SH-SY5Y (cell line): ENCODE data around the gene UCHL1.

ENCODE experiments used
- GATA2 ChIP-seq: IDR thresholded peaks from 2 replicates; pipeline ENCODE4 v1.6.1; 2011; ENCODE audit warnings: mild to moderate bottlenecking, low read depth, low read length
- GATA3 ChIP-seq: IDR thresholded peaks from 2 replicates; pipeline ENCODE4 v1.6.1; 2011; ENCODE audit warnings: low read depth, mild to moderate bottlenecking, low read length, moderate library complexity

- TF ChIP-seq GATA2 (no peak), GATA3 (no peak)
These were observed 40.8 kb upstream of the UCHL1 start for GRCh38 chr4:41215969-41216293.
